ENCODE data around the gene SLC35C1. TPM values are rescaled to one million over a fixed set of nuclear protein-coding genes. Genes with fewer than 3 reads are reported as not detected.

Gene SLC35C1
- total RNA-seq, 1 experiment from 2014 or later, result 5.4 TPM

Other genes starting within 250 kb of the SLC35C1 start
- gene CHST1, start 139.5 kb upstream of the SLC35C1 start, total RNA-seq (2014; rRNA removed; shearing (Covaris generic)), result 0.14 and 1.6 TPM in 2 replicates
- gene CRY2, start 42.3 kb downstream of the SLC35C1 start, total RNA-seq (2014; rRNA removed; shearing (Covaris generic)), result 7.4 and 8.1 TPM in 2 replicates
- 24.0 and 24.2 TPM in 2 replicates for gene MAPK8IP1, start 80.5 kb downstream of the SLC35C1 start, total RNA-seq (2014; rRNA removed; shearing (Covaris generic))
- gene FREY1, start 102.1 kb downstream of the SLC35C1 start, total RNA-seq (2014; rRNA removed; shearing (Covaris generic)), result 0.24 and 0.26 TPM in 2 replicates
- gene PEX16, start 112.7 kb downstream of the SLC35C1 start, total RNA-seq (2014; rRNA removed; shearing (Covaris generic)), result 37.7 and 48.0 TPM in 2 replicates
- gene LARGE2, start 117.5 kb downstream of the SLC35C1 start, total RNA-seq (2014; rRNA removed; shearing (Covaris generic)), result not detected in 2 replicates